ENCODE measurements around the gene PCDH9. TPM values are rescaled to one million over a fixed set of nuclear protein-coding genes. Genes with fewer than 3 reads are reported as not detected.

The PCDH9 gene
- total and polyA plus RNA-seq, 12 donors, result 2.9 to 32.0 (median 15.4) TPM

DNA sequence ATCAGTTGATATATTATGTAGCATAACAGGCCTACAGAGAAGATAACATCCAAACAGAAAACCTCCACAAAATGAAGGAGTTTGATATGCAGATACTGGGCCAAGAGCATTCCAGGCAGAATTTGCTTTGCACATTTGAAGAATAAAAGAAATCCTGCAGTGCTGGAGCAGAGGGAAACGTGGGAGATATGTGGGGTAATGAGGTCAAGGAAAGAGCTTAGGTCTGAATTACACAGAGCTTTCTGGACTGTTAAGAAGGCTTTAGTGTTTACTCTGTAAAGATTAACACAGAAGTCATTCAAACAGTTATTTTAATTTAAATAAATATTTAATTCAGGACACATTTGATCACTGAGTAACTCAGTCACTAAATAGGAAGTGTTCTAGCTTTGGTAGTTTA, 692.7 kb downstream of the PCDH9 start:
- TF ChIP-seq CTCF (IDR thresholded peaks at IDR 0.05), result no peak
- H3K9me3 ChIP-seq, result no peaks in the 10 kb centered on the region
- no peaks in the 10 kb centered on the region for H3K4me1 ChIP-seq
- no peaks in the 10 kb centered on the region for H3K27me3 ChIP-seq
- no peak overlapping the region for H3K27ac ChIP-seq
- no peak overlapping the region for H3K4me3 ChIP-seq
- 61 to 63% methylated on average over 1 of the region's 1 CpG for whole genome bisulfite sequencing, 2 donors
- DNase-seq (no peak), ATAC-seq (no peak)
- intact Hi-C loops (cut with DNase I), result no loop called here
- H3K36me3 ChIP-seq, result no peaks in the 10 kb centered on the region

- ATAC-seq (no peak), DNase-seq (no peak)
- Histone ChIP-seq H3K27ac (no peak overlapping the region), H3K4me1 (no peaks in the 10 kb centered on the region), H3K27me3 (no peaks in the 10 kb centered on the region), H3K36me3 (no peaks in the 10 kb centered on the region), H3K9me3 (no peaks in the 10 kb centered on the region), H3K4me3 (no peak overlapping the region)
- intact Hi-C loops (cut with DNase I), result no loop called here
- 73 to 78% methylated on average over 3 of the region's 3 CpGs for WGBS, 2 donors
- TF ChIP-seq CTCF (IDR thresholded peaks at IDR 0.05), result no peak
Observed at GRCh38 chr13:66536746-66537145, 693.4 kb downstream of the PCDH9 start.

DNA sequence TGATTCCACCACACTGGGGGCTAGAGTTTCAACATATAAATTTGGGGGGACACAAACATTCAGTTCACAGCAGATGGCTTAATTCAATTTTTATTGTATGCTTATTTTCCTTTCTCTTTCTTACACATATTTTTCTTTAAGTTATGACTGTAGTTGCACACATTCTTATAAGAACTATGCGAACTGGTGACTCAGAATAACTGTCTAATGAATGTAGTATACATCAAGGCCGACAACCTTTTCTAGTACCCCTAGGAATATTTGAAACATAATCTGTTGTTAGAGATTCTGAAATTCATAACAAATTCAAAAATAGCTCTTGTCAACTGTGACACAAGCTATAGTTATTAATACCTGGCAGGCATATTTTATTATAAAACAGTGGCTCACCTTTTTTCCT, 695.6 kb downstream of the PCDH9 start:
- Histone ChIP-seq H3K4me1 (no peaks in the 10 kb centered on the region), H3K4me3 (no peak overlapping the region), H3K36me3 (no peaks in the 10 kb centered on the region), H3K27me3 (no peaks in the 10 kb centered on the region), H3K9me3 (no peaks in the 10 kb centered on the region), H3K27ac (no peak overlapping the region)
- no peak for TF ChIP-seq CTCF (IDR thresholded peaks at IDR 0.05)
- 94 to 96% methylated on average over 2 of the region's 2 CpGs for WGBS, 2 donors
- no peak for DNase-seq
- ATAC-seq, result no peak
- intact Hi-C loops (cut with DNase I), result no loop called here

GRCh38 chr13:66532845-66533244, 697.3 kb downstream of the PCDH9 start:
- Histone ChIP-seq H3K4me1 (no peaks in the 10 kb centered on the region), H3K27me3 (no peaks in the 10 kb centered on the region), H3K4me3 (no peak overlapping the region), H3K9me3 (no peaks in the 10 kb centered on the region), H3K27ac (no peak overlapping the region), H3K36me3 (no peaks in the 10 kb centered on the region)
- WGBS, 2 donors, result 80 to 85% methylated on average over 5 of the region's 5 CpGs
- TF ChIP-seq CTCF (IDR thresholded peaks at IDR 0.05), result no peak
- intact Hi-C loops (cut with DNase I), result no loop called here
- DNase-seq (no peak), ATAC-seq (no peak)

- H3K4me3 ChIP-seq, result no peak overlapping the region
- no peaks in the 10 kb centered on the region for H3K36me3 ChIP-seq
- no peak for TF ChIP-seq CTCF (IDR thresholded peaks at IDR 0.05)
- ATAC-seq, result no peak
- intact Hi-C loops (cut with DNase I), result no loop called here
- no peak for DNase-seq
- no peaks in the 10 kb centered on the region for H3K27me3 ChIP-seq
- no peaks in the 10 kb centered on the region for H3K4me1 ChIP-seq
- no peaks in the 10 kb centered on the region for H3K9me3 ChIP-seq
- WGBS, 2 donors, result 67 to 74% methylated on average over 3 of the region's 3 CpGs
- H3K27ac ChIP-seq, result no peak overlapping the region
Observed at GRCh38 chr13:66532146-66532545, 698.0 kb downstream of the PCDH9 start.
